DOHH2 (cell line): ENCODE results near the gene DERA.
"Not testable (repeated sequence)": the region's sequence is repeated elsewhere in the genome, so short reads cannot be mapped to it uniquely, and the experiment has no call there.

Experiments
- EZH2phosphoT487 ChIP-seq: fragments of 200-600 bp; sonication (generic); IDR thresholded peaks from 2 replicates; pipeline ENCODE4 v1.6.1; 2017; ENCODE audit warnings: borderline replicate concordance, mild to moderate bottlenecking, antibody characterized with exemption, low read length, moderate library complexity, mixed read lengths
- TF ChIP-seq, protein P1 (sequence below): fragments of 200-600 bp; sonication (generic); IDR thresholded peaks from one replicate; pipeline ENCODE4 v1.5.1; 2014; ENCODE audit warnings: antibody characterized with exemption, mild to moderate bottlenecking, low read depth, low read length; ENCODE audit not compliant: poor library complexity, severe bottlenecking

DNA sequence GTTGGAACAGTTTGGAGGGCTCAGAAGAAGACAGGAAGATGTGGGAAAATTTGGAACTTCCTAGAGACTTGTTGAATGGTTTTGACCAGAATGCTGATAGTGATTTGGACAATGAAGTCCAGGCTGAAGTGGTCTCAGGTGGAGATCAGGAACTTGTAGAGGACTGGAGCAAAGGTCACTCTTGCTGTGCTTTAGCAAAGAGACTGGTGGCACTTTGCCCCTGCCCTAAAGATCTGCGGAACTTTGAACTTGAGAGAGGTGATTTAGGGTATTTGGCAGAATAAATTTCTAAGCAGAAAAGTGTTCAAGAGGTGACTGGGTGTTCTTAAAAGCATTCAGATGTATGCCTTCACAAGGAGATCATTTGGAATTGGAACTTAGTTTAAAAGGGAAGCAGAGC lies 102.6 kb downstream of the DERA start:
- TF ChIP-seq, protein P1, sequence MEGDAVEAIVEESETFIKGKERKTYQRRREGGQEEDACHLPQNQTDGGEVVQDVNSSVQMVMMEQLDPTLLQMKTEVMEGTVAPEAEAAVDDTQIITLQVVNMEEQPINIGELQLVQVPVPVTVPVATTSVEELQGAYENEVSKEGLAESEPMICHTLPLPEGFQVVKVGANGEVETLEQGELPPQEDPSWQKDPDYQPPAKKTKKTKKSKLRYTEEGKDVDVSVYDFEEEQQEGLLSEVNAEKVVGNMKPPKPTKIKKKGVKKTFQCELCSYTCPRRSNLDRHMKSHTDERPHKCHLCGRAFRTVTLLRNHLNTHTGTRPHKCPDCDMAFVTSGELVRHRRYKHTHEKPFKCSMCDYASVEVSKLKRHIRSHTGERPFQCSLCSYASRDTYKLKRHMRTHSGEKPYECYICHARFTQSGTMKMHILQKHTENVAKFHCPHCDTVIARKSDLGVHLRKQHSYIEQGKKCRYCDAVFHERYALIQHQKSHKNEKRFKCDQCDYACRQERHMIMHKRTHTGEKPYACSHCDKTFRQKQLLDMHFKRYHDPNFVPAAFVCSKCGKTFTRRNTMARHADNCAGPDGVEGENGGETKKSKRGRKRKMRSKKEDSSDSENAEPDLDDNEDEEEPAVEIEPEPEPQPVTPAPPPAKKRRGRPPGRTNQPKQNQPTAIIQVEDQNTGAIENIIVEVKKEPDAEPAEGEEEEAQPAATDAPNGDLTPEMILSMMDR, result not testable (repeated sequence)
- not testable (repeated sequence) for TF ChIP-seq EZH2phosphoT487
